ENCODE measurements around the gene TCF21.

DNA sequence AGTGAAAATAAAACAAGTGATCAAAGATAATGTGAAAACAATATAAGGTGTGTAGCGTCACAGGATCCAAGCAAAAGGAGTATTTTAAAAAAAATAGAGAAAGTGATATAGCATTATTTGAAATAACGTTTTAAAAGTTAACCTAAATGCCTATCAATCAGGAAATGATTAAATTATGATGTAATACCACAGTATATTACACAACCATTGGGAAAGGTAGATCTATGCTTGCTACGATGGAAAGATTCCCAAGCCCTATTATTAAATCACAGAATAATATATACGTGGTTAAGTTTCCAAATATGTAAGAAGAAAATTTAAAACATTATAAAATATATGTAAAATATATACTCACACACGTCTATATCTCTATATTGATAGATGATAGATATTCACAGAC is 15.4 kb upstream of the TCF21 start:
- TF ChIP-seq CTCF (IDR thresholded peaks at IDR 0.05) (no peak), POLR2A (IDR thresholded peaks at IDR 0.05; ENCODE audit: low read length) (no peak), RFX5 (IDR thresholded peaks at IDR 0.05) (no peak), FOSL2 (IDR thresholded peaks at IDR 0.05) (no peak), FOSL2 (CRISPR knock-in tag; IDR thresholded peaks at IDR 0.05) (no peak), HEYL (CRISPR knock-in tag; IDR thresholded peaks at IDR 0.05) (no peak), ZFP36 (IDR thresholded peaks at IDR 0.05; ENCODE audit: borderline replicate concordance, partially characterized antibody) (no peak), SMC3 (IDR thresholded peaks at IDR 0.05) (no peak), BCL3 (IDR thresholded peaks at IDR 0.05) (no peak), JUN (IDR thresholded peaks at IDR 0.05) (no peak)
- TF ChIP-seq, protein P1, sequence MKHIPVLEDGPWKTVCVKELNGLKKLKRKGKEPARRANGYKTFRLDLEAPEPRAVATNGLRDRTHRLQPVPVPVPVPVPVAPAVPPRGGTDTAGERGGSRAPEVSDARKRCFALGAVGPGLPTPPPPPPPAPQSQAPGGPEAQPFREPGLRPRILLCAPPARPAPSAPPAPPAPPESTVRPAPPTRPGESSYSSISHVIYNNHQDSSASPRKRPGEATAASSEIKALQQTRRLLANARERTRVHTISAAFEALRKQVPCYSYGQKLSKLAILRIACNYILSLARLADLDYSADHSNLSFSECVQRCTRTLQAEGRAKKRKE (CRISPR knock-in tag; IDR thresholded peaks at IDR 0.05; ENCODE audit: low read depth): no peak
- TF ChIP-seq, protein P2, sequence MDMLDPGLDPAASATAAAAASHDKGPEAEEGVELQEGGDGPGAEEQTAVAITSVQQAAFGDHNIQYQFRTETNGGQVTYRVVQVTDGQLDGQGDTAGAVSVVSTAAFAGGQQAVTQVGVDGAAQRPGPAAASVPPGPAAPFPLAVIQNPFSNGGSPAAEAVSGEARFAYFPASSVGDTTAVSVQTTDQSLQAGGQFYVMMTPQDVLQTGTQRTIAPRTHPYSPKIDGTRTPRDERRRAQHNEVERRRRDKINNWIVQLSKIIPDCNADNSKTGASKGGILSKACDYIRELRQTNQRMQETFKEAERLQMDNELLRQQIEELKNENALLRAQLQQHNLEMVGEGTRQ (IDR thresholded peaks at IDR 0.05): no peak
- TF ChIP-seq, protein P3, sequence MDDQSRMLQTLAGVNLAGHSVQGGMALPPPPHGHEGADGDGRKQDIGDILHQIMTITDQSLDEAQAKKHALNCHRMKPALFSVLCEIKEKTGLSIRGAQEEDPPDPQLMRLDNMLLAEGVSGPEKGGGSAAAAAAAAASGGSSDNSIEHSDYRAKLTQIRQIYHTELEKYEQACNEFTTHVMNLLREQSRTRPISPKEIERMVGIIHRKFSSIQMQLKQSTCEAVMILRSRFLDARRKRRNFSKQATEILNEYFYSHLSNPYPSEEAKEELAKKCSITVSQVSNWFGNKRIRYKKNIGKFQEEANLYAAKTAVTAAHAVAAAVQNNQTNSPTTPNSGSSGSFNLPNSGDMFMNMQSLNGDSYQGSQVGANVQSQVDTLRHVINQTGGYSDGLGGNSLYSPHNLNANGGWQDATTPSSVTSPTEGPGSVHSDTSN (IDR thresholded peaks at IDR 0.05): no peak
